HG02588 (cell line): ENCODE data around the gene DESI2.

Experiments used
- ATAC-seq: cut with Tn5 transposase; IDR thresholded peaks from one replicate; pipeline ENCODE4 v1.9.1; 2021; ENCODE audit warnings: mild to moderate bottlenecking, moderate library complexity; ENCODE audit not compliant: unreplicated experiment

DESI2 gene

GRCh38 chr1:244652623-244653438 is at the start of gene DESI2:
Gene DESI2 (plus strand): TSS chr1:244653126. CDS start chr1:244653314, 188 bp downstream.
- peak; percentile 97 for ATAC-seq

- ATAC-seq: no peak
These were observed 49.4 kb upstream of the DESI2 start for GRCh38 chr1:244603498-244603897.

GRCh38 chr1:244605835-244606370 is 47.0 kb upstream of the DESI2 start:
- ATAC-seq: no peak

GRCh38 chr1:244614113-244614836 is 38.7 kb upstream of the DESI2 start:
- ATAC-seq: no peak

DNA sequence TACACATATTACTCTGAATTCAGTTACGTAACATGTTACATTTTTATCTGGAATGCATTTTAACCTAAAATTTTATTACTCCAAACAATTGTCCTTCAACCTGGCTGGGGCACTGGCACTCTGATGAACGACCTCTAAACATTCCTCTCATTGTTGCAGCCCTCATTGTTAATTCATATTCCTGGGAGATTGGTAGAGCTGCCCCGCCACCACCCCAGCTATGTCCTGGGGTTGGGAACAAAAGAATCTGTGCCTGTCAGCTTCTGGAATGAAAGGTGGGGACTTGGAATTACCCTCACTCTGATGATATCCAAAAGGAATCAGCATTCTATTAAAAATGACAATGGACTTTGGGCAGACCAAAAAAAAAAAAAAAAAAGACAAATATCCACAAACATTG is 38.0 kb upstream of the DESI2 start:
- ATAC-seq: no peak

- no peak for ATAC-seq
These were observed 37.6 kb upstream of the DESI2 start for GRCh38 chr1:244615301-244615700.

DNA sequence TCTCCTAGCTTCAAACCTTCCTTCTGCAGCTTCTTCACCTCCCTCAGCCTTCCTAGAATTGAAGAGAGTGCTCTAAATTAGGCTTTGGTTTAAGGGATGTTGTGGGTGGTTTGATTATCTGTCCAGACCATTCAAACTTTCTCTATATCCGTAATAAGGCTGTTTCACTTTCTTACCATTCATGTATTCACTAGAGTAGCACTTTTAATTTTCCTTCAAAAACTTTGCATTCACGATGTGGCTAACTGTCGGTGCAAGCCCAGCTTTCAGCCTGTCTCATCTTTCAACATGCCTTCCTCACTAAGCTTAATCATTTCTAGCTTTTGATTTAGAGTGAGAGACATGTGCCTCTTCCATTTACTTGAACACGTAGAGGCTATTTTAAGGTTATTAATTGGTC is 26.2 kb upstream of the DESI2 start:
- no peak for ATAC-seq

GRCh38 chr1:244628789-244629188 is 24.1 kb upstream of the DESI2 start:
- ATAC-seq: no peak

- ATAC-seq: no peak
These were observed 19.8 kb upstream of the DESI2 start for GRCh38 chr1:244633140-244633539.

DNA sequence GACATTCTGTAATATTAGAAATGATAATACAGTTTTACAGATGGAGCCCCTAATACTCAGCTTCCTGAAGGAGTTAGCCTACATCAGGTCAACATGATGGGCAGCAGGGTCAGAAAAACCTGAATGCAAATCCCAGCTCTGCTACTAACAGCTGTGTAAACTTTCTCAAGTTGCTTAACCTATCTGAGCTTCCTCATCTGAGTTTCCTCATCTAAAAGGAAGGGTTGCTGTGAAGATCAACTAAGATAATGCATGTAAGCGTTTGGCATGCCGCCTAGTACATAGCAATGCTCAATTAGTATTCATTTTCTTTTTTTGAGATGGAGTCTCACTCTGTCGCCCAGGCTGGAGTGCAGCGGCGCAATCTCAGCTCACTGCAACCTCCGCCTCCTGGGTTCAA is 18.4 kb upstream of the DESI2 start:
- no peak for ATAC-seq

GRCh38 chr1:244636488-244637259 is 16.3 kb upstream of the DESI2 start:
- no peak for ATAC-seq

GRCh38 chr1:244639561-244639960 is 13.4 kb upstream of the DESI2 start:
- ATAC-seq: no peak

GRCh38 chr1:244640917-244641316 is 12.0 kb upstream of the DESI2 start:
- no peak for ATAC-seq

DNA sequence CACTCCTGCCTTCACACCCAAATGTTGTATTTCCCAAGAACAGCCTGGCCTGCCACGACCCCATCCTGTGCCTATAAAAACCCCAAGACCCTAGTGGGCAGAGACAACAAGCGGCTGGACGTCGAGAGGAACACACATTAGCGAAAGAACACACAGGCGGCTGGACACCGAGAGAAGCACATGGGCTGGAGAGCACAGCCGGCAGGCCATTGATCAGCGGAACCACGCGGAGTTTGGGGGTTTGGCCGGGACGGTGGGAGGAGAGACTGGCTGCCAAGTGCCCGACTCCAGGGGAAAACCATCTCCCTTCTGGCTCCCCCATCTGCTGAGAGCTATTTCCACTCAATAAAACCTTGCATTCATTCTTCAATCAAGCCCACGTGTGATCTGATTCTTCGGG is 10.4 kb upstream of the DESI2 start:
- no peak for ATAC-seq

GRCh38 chr1:244642988-244643387 is 9.9 kb upstream of the DESI2 start:
- no peak for ATAC-seq

GRCh38 chr1:244645414-244645813 is 7.5 kb upstream of the DESI2 start:
- no peak for ATAC-seq

DNA sequence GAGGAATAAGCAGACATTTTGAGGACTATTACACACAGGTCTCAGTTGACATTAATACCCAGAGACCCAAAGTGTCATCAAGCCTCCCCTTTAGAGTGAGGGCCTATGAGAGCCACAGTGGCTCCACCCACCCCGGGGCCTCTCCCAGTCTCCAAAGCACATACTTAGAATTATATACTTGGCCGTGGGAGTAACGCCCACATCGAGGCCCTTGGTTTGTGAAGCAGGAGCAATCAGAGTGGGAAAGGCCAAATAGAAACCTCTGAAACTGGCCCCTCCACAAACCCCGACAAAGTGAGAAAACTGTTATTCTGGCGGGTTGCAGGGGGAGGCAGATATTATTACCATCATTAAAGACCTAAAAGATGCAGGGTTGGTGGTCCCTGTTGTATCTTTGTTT is 7.0 kb upstream of the DESI2 start:
- no peak for ATAC-seq

DNA sequence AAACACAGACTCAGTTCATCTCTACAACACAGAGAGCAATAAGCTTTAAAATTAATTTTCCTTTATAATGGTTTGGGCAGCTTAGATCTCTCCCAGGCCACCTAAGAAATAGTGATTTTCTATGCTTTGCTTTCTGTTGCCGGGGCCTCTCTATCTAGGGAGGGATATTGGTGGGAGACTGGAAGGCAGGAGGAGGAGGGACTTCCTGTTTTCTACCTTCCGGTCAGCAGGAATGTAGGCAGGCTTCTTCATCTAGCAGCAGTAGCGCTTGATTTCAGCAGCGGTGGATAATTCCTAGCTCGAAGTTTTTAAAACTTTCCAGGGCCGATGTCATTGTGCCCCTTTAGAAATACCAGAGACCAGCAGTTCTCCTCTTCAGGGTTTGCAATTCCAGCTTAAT is 5.1 kb upstream of the DESI2 start:
- ATAC-seq: no peak

DNA sequence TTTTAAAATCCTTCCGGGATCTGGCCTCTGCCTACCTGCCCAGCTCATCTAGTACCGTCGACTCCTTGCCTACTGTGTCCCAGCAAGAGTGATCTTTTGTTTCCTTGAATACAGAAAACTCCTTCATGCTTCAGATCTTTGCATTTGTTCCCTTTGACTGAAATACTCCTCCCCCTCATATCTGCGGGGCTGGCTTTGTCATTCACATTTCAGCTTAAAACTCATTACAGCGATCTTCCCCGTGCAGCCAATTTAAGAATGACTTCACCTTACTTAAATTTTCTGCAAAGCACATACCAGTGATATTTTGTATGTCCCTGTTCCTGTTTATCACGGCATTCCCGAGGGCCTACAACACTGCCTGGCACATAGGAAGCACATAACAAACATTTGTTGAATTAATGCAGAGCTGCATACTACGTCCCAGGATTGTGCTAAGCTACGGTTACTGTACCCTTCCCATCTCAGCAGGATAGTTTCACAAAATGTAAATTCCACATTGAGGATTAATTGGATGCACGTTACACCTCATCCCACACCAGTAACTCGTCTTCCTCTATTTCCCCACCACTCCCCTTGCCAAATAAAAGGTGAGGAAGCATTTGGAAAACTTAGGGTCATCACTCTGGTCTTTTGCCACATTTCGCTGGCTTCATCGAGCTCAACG is 837 bp upstream of the DESI2 start:
- ATAC-seq: no peak

GRCh38 chr1:244653439-244654107 is 647 bp downstream of the DESI2 start:
- no peak for ATAC-seq
